Caco-2 (cell line): ENCODE data around the gene BOD1. TPM values are rescaled to one million over a fixed set of nuclear protein-coding genes. Genes with fewer than 3 reads are reported as not detected.

Source experiments
- BruUV-seq: library from RNA; stranded (reverse); fragments of 400-500 nt; replicated peaks from 2 replicates; lab custom pipeline; 2021; lab: Mats Ljungman, UMichigan
- CTCF ChIA-PET: fragments of 300-600 bp; sonication (Branson Sonifier 250); formaldehyde crosslinking; loops from one replicate; lab custom pipeline; 2022; ENCODE audit warnings: antibody characterized with exemption; lab: Charles Lee
- POLR2A ChIA-PET: fragments of 300-600 bp; sonication (Branson Sonifier 250); formaldehyde crosslinking; loops from one replicate; lab custom pipeline; 2022; ENCODE audit warnings: antibody characterized with exemption; lab: Charles Lee
- DNase-seq, 2 experiments: peaks; one replicate each; pipeline versions ENCODE4 v3.0.0 to v3.0.0-alpha.2; 2020 to 2022
- H3K27me3 ChIP-seq: replicated peaks from 2 replicates; pipeline ENCODE4 v1.6.0; 2011; ENCODE audit warnings: low read length; ENCODE audit not compliant: control insufficient read depth, insufficient read depth
- H3K36me3 ChIP-seq: 2 replicates; pipeline ENCODE4 v1.5.1; 2011; ENCODE audit warnings: low read length; ENCODE audit not compliant: control insufficient read depth, insufficient read depth
- H3K4me1 ChIP-seq: fragments of 250-450 bp; sonication (Bioruptor Pico); 2 replicates; pipeline ENCODE4 v1.5.1; 2020; ENCODE audit warnings: mild to moderate bottlenecking
- H3K4me3 ChIP-seq: 2 replicates; pipeline ENCODE4 v1.5.1; 2011; ENCODE audit warnings: low read depth, mild to moderate bottlenecking, control low read depth, low read length
- H3K9me3 ChIP-seq: fragments of 250-450 bp; sonication (Bioruptor Pico); 2 replicates; pipeline ENCODE4 v1.5.1; 2020; ENCODE audit warnings: mild to moderate bottlenecking, moderate library complexity
- H3K27ac Mint-ChIP-seq: one replicate; pipeline ENCODE4 v1.8.0; 2022; ENCODE audit warnings: mixed read lengths; ENCODE audit not compliant: unreplicated experiment
- H3K27me3 Mint-ChIP-seq: one replicate; pipeline ENCODE4 v1.8.0; 2022; ENCODE audit warnings: mixed read lengths; ENCODE audit not compliant: insufficient read depth, unreplicated experiment
- H3K36me3 Mint-ChIP-seq: one replicate; pipeline ENCODE4 v1.8.0; 2022; ENCODE audit warnings: mild to moderate bottlenecking, mixed read lengths; ENCODE audit not compliant: insufficient read depth, unreplicated experiment
- H3K4me1 Mint-ChIP-seq: one replicate; pipeline ENCODE4 v1.8.0; 2022; ENCODE audit warnings: low read depth, mixed read lengths; ENCODE audit not compliant: unreplicated experiment
- H3K4me3 Mint-ChIP-seq: one replicate; pipeline ENCODE4 v1.8.0; 2022; ENCODE audit warnings: mild to moderate bottlenecking, moderate library complexity, mixed read lengths; ENCODE audit not compliant: unreplicated experiment
- H3K9me3 Mint-ChIP-seq: one replicate; pipeline ENCODE4 v1.8.0; 2022; ENCODE audit warnings: mixed read lengths; ENCODE audit not compliant: unreplicated experiment
- intact Hi-C: fragments of 100-400 bp; cut with micrococcal nuclease; formaldehyde crosslinking; loops from one replicate; pipeline ENCODE4 v1.10.0; 2022; ENCODE audit not compliant: unreplicated experiment
- total RNA-seq: library from RNA; stranded (reverse); gene quantifications from 2 replicates; pipeline ENCODE4 v1.2.3, GENCODE V29; 2022
- TF ChIP-seq, protein P1 (sequence below), 2 experiments: fragments of 200-600 bp in 1 of 2; IDR thresholded peaks; 1 replicate in 1 of 2; 2 replicates in 1 of 2; pipeline versions ENCODE4 v1.5.1 to v1.8.0; 2011 to 2022; ENCODE audit warnings: antibody characterized with exemption in 1 of 2, control low read depth in 1 of 2, inconsistent platforms in 1 of 2, low read depth in 1 of 2, low read length in 1 of 2, mild to moderate bottlenecking in 1 of 2, moderate library complexity in 1 of 2; ENCODE audit not compliant: insufficient read depth in 1 of 2, severe bottlenecking in 1 of 2, unreplicated experiment in 1 of 2

BOD1 gene
- total RNA-seq, 1 experiment from 2014 or later, result 120 TPM

DNA sequence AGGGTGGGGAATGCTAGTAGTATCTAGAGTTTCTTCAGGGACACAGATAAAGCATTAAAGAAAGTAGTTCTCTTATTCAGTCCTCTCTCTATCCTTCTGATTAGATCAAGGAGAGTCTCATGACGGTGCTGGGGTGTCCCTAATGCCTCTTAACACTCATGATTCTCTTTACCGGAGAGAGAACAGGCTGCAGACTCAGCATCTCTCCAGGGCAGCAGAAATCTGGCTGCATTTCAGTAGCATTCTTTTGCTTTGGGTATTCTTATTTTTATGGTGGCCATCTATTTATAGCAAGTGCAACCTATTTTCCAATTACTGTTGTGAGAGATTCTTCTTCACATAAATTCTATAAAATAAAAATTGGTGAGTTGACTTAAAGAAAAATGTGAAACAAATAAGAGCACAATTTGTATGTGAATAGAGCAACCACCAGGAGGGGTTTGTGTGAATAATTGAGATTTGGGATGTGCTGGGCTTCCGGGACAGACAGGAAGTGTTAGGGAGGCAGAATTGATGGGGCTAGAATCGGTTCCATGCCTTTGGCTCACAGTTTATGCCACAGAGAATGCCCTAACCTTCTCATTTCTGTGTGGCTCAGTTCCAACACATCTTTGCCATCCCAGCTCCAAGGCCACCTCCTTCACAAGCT, 23.8 kb upstream of the BOD1 start:
- no peak overlapping the region for H3K27ac Mint-ChIP-seq
- ChIA-PET CTCF (no interaction called here), POLR2A (no interaction called here)
- H3K27me3 ChIP-seq, result no peaks in the 10 kb centered on the region
- no peak overlapping the region for H3K4me3 ChIP-seq
- peaks cover 12% of the 10 kb centered on the region for H3K4me1 Mint-ChIP-seq
- H3K36me3 ChIP-seq, result no peaks in the 10 kb centered on the region
- no peaks in the 10 kb centered on the region for H3K9me3 ChIP-seq
- intact Hi-C loops, result no loop called here
- H3K4me1 ChIP-seq, result peaks cover 9% of the 10 kb centered on the region
- DNase-seq, result peak in 1 of 2 experiments; percentile 4
- no peaks in the 10 kb centered on the region for H3K36me3 Mint-ChIP-seq
- H3K9me3 Mint-ChIP-seq, result no peaks in the 10 kb centered on the region
- TF ChIP-seq, protein P1, sequence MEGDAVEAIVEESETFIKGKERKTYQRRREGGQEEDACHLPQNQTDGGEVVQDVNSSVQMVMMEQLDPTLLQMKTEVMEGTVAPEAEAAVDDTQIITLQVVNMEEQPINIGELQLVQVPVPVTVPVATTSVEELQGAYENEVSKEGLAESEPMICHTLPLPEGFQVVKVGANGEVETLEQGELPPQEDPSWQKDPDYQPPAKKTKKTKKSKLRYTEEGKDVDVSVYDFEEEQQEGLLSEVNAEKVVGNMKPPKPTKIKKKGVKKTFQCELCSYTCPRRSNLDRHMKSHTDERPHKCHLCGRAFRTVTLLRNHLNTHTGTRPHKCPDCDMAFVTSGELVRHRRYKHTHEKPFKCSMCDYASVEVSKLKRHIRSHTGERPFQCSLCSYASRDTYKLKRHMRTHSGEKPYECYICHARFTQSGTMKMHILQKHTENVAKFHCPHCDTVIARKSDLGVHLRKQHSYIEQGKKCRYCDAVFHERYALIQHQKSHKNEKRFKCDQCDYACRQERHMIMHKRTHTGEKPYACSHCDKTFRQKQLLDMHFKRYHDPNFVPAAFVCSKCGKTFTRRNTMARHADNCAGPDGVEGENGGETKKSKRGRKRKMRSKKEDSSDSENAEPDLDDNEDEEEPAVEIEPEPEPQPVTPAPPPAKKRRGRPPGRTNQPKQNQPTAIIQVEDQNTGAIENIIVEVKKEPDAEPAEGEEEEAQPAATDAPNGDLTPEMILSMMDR (IDR thresholded peaks at IDR 0.05; ENCODE audit: insufficient read depth in 1 of 2, low read depth in 1 of 2, low read length in 1 of 2, severe bottlenecking in 1 of 2, unreplicated experiment in 1 of 2), result no peak
- H3K27me3 Mint-ChIP-seq, result no peaks in the 10 kb centered on the region
- H3K4me3 Mint-ChIP-seq, result no peak overlapping the region
- BruUV-seq, result no TSS peak

DNA sequence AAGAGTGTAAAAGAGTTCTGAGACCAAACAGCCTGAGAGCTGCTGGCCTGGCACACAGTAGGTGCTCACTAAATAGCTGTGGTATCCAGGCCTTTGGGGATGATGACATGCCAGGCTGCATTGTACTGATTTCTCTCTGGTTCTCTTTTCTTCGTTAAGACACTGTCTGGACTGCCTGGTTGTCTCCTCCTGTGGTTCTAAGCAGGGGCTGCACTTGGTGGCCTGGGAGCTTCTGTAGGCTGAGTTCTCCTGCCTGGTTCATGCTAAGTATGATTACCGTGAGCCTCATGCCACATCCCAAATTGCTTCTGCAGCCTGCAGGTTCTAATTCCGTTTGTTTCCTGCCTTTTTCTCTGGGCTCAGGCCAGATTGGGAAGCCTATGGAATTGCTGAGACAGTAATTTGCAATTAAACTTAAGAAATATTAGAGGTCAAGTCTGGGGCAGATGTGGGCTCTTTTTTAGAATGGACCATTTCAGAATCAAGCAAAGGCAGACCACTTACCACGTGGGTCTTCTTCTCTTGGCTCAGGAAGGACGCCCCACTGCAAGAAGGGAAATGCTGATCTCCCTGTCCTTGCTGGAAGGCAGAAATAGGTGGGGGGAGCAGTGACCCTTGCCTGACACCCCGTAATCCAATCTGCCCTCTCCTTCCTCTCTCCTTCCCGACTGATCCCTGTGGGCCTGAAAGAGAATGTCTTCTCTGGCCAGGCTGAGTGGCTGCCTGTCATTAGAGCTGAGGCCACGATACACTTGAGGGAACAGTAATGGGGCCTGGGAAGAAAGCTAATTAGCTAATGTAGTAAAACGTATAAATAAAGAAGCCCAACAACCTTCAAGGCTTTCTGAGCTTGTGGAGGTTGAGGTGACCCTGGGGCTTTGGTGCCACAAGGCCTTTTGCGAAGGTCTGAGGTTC, 21.9 kb upstream of the BOD1 start:
- Mint-ChIP-seq H3K36me3 (no peaks in the 10 kb centered on the region), H3K4me1 (no peaks in the 10 kb centered on the region), H3K27me3 (no peaks in the 10 kb centered on the region), H3K27ac (no peak overlapping the region), H3K4me3 (no peak overlapping the region), H3K9me3 (peaks cover 9% of the 10 kb centered on the region)
- intact Hi-C loops, result no loop called here
- DNase-seq, result no peak
- Histone ChIP-seq H3K36me3 (no peaks in the 10 kb centered on the region), H3K9me3 (no peaks in the 10 kb centered on the region), H3K4me1 (no peaks in the 10 kb centered on the region), H3K27me3 (no peaks in the 10 kb centered on the region), H3K4me3 (no peak overlapping the region)
- POLR2A ChIA-PET, result no interaction called here
- CTCF ChIA-PET, result no interaction called here
- TF ChIP-seq, protein P1 (IDR thresholded peaks at IDR 0.05; ENCODE audit: insufficient read depth in 1 of 2, low read depth in 1 of 2, low read length in 1 of 2, severe bottlenecking in 1 of 2, unreplicated experiment in 1 of 2), result no peak
- no TSS peak for BruUV-seq

DNA sequence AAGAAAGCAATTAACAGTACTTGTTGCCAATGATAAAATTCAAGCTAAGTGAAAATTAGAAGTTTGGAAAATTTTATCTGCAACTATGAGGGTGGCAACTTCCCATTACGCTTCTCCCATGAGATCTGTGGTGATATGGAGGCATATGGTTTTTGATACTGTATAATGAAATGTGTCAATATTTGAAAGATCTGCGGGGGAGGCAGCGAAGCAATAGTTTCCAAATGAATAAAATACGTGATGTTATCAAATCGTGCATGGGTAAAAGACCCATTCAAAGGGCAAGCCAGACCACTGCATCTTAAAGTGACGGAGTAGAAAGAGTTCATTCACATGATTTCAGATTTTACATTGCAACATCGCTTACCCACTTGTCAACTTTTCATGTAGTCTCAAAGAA, 20.9 kb upstream of the BOD1 start:
- H3K36me3 ChIP-seq, result no peaks in the 10 kb centered on the region
- no peaks in the 10 kb centered on the region for H3K4me1 ChIP-seq
- ChIA-PET CTCF (no interaction called here), POLR2A (no interaction called here)
- no peak overlapping the region for H3K4me3 ChIP-seq
- no peak overlapping the region for H3K27ac Mint-ChIP-seq
- no TSS peak for BruUV-seq
- no peaks in the 10 kb centered on the region for H3K27me3 Mint-ChIP-seq
- no peaks in the 10 kb centered on the region for H3K4me1 Mint-ChIP-seq
- no peaks in the 10 kb centered on the region for H3K36me3 Mint-ChIP-seq
- no peak for DNase-seq
- H3K27me3 ChIP-seq, result no peaks in the 10 kb centered on the region
- no peak overlapping the region for H3K4me3 Mint-ChIP-seq
- H3K9me3 ChIP-seq, result no peaks in the 10 kb centered on the region
- TF ChIP-seq, protein P1 (IDR thresholded peaks at IDR 0.05; ENCODE audit: insufficient read depth in 1 of 2, low read depth in 1 of 2, low read length in 1 of 2, severe bottlenecking in 1 of 2, unreplicated experiment in 1 of 2), result no peak
- intact Hi-C loops, result no loop called here
- H3K9me3 Mint-ChIP-seq, result peaks cover 9% of the 10 kb centered on the region
